Neural progenitor cell (in vitro differentiated cells): ENCODE data around the gene WDR37.

Experiments used
- CTCF ChIP-seq: fragments of 200-600 bp; sonication (generic); IDR thresholded peaks from 2 replicates; pipeline ENCODE4 v1.5.1; 2017; ENCODE audit warnings: antibody characterized with exemption, mild to moderate bottlenecking
- EZH2 ChIP-seq: fragments of 200-600 bp; sonication (generic); IDR thresholded peaks from 2 replicates; pipeline ENCODE4 v1.6.1; 2017; ENCODE audit warnings: antibody characterized with exemption, mild to moderate bottlenecking, moderate library complexity
- EZH2phosphoT487 ChIP-seq: fragments of 200-600 bp; sonication (generic); IDR thresholded peaks from 2 replicates; pipeline ENCODE4 v1.6.1; 2017; ENCODE audit warnings: antibody characterized with exemption

- TF ChIP-seq CTCF (no peak), EZH2 (no peak), EZH2phosphoT487 (no peak)
Observed at GRCh38 chr10:1054684-1055083, 1.5 kb upstream of the WDR37 start.
